HEK293T (cell line): ENCODE measurements around the gene DENND6A.

Source experiments
- CTCF ChIA-PET: fragments of 350-600 bp; formaldehyde crosslinking; extraction: SDS; loops from one replicate; lab custom pipeline; 2021; ENCODE audit warnings: antibody characterized with exemption, inconsistent platforms; lab: Yijun Ruan, JAX
- POLR2A ChIA-PET: fragments of 350-600 bp; formaldehyde crosslinking; extraction: SDS; loops from one replicate; lab custom pipeline; 2020; ENCODE audit warnings: antibody characterized with exemption, inconsistent platforms; lab: Yijun Ruan, JAX
- DNase-seq: peaks from one replicate; pipeline ENCODE4 v3.0.0; 2012; ENCODE audit warnings: mixed read lengths; ENCODE audit errors: extremely low spot score
- ARNT ChIP-seq: fragments of 450-650 bp; IDR thresholded peaks from 2 replicates; pipeline ENCODE4 v1.6.1; 2017; ENCODE audit warnings: mild to moderate bottlenecking
- BHLHE40 ChIP-seq: fragments of 450-650 bp; IDR thresholded peaks from 2 replicates; pipeline ENCODE4 v1.6.1; 2016; ENCODE audit warnings: mild to moderate bottlenecking, moderate library complexity, borderline replicate concordance
- CTBP1 ChIP-seq: fragments of 450-650 bp; IDR thresholded peaks from 2 replicates; pipeline ENCODE4 v1.6.1; 2016; ENCODE audit warnings: borderline replicate concordance
- ELF4 ChIP-seq: fragments of 450-650 bp; IDR thresholded peaks from 2 replicates; pipeline ENCODE4 v1.6.1; 2017; ENCODE audit warnings: antibody characterized with exemption
- FOXA1 ChIP-seq: fragments of 450-650 bp; IDR thresholded peaks from 2 replicates; pipeline ENCODE4 v1.6.1; 2016; ENCODE audit warnings: mild to moderate bottlenecking
- FOXK2 ChIP-seq: fragments of 450-650 bp; IDR thresholded peaks from 2 replicates; pipeline ENCODE4 v1.6.1; 2016; ENCODE audit warnings: mild to moderate bottlenecking
- FOXM1 ChIP-seq: fragments of 450-650 bp; IDR thresholded peaks from 2 replicates; pipeline ENCODE4 v1.6.1; 2017; ENCODE audit warnings: mild to moderate bottlenecking, borderline replicate concordance
- HDGF ChIP-seq: fragments of 450-650 bp; IDR thresholded peaks from 2 replicates; pipeline ENCODE4 v1.6.1; 2017; ENCODE audit warnings: antibody characterized with exemption, borderline replicate concordance
- L3MBTL2 ChIP-seq: fragments of 450-650 bp; conservative IDR thresholded peaks from 2 replicates; pipeline ENCODE4 v1.6.1; 2016; ENCODE audit warnings: mild to moderate bottlenecking
- LEF1 ChIP-seq: fragments of 450-650 bp; IDR thresholded peaks from 2 replicates; pipeline ENCODE4 v1.6.1; 2017; ENCODE audit warnings: mild to moderate bottlenecking, borderline replicate concordance
- NFRKB ChIP-seq: fragments of 450-650 bp; IDR thresholded peaks from 2 replicates; pipeline ENCODE4 v1.6.1; 2016; ENCODE audit warnings: mild to moderate bottlenecking, moderate library complexity
- PKNOX1 ChIP-seq: fragments of 450-650 bp; IDR thresholded peaks from 2 replicates; pipeline ENCODE4 v1.6.1; 2016
- SP1 ChIP-seq: fragments of 450-650 bp; IDR thresholded peaks from 2 replicates; pipeline ENCODE4 v1.6.1; 2017
- SUZ12 ChIP-seq: fragments of 450-650 bp; IDR thresholded peaks from 2 replicates; pipeline ENCODE4 v1.6.1; 2016; ENCODE audit warnings: mild to moderate bottlenecking
- TARDBP ChIP-seq: fragments of 450-650 bp; IDR thresholded peaks from 2 replicates; pipeline ENCODE4 v1.6.1; 2016
- ZNF384 ChIP-seq: fragments of 450-650 bp; IDR thresholded peaks from 2 replicates; pipeline ENCODE4 v1.6.1; 2016

The DENND6A gene

GRCh38 chr3:57683286-57683685 lies 9.6 kb downstream of the DENND6A start:
- no peak for DNase-seq
- ChIA-PET CTCF (no interaction called here), POLR2A (interaction anchor here (2.3 kb wide), 1 partner anchor 9 kb away, joined by 5 read pairs; no protein-coding TSS in a partner anchor)
- TF ChIP-seq FOXK2 = no peak

- ChIA-PET CTCF (no interaction called here), POLR2A (interaction anchor here (2.3 kb wide), 1 partner anchor 10 kb away, joined by 5 read pairs; no protein-coding TSS in a partner anchor)
- TF ChIP-seq PKNOX1 (no peak), HDGF (no peak), CTBP1 (no peak)
- DNase-seq = no peak
Measured at GRCh38 chr3:57682284-57682683, 10.6 kb downstream of the DENND6A start.

- no peak for DNase-seq
- TF ChIP-seq FOXM1 (no peak), PKNOX1 (no peak), FOXK2 (no peak), FOXA1 (no peak), ARNT (no peak), ELF4 (no peak), ZNF384 (no peak), L3MBTL2 (no peak), NFRKB (no peak), HDGF (no peak), SP1 (no peak)
- ChIA-PET POLR2A (no interaction called here), CTCF (no interaction called here)
Measured at GRCh38 chr3:57681691-57682090, 11.2 kb downstream of the DENND6A start.

- DNase-seq = no peak
- POLR2A ChIA-PET = interaction anchor here (0.9 kb wide), 1 partner anchor 13 kb away, joined by 3 read pairs; the partner anchor contains the start of gene DENND6A
- TF ChIP-seq FOXM1 (no peak), HDGF (no peak), ZNF384 (no peak), FOXA1 (no peak), SP1 (no peak), ARNT (no peak), NFRKB (no peak)
- CTCF ChIA-PET = interaction anchor here (0.5 kb wide), 1 partner anchor 8 kb away, joined by 5 read pairs; no protein-coding TSS in a partner anchor
Measured at GRCh38 chr3:57680046-57680445, 12.8 kb downstream of the DENND6A start.

GRCh38 chr3:57675530-57675929 lies 17.3 kb downstream of the DENND6A start:
- TF ChIP-seq SUZ12 = no peak
- TF ChIP-seq FOXA1 = no peak
- no peak for TF ChIP-seq FOXM1
- no peak for TF ChIP-seq HDGF
- TF ChIP-seq FOXK2 = no peak
- TF ChIP-seq TARDBP = no peak
- no peak for TF ChIP-seq SP1
- TF ChIP-seq NFRKB = no peak
- TF ChIP-seq ZNF384 = no peak
- TF ChIP-seq BHLHE40 = no peak
- TF ChIP-seq PKNOX1 = no peak
- TF ChIP-seq CTBP1 = no peak
- no peak for TF ChIP-seq LEF1
- TF ChIP-seq ARNT = no peak
- TF ChIP-seq ELF4 = no peak
- no peak for DNase-seq
- ChIA-PET CTCF (no interaction called here), POLR2A (no interaction called here)

GRCh38 chr3:57673156-57673555 lies 19.7 kb downstream of the DENND6A start:
- no peak for TF ChIP-seq FOXA1
- TF ChIP-seq ARNT = no peak
- TF ChIP-seq ZNF384 = no peak
- no peak for TF ChIP-seq HDGF
- TF ChIP-seq ELF4 = no peak
- TF ChIP-seq TARDBP = no peak
- TF ChIP-seq SUZ12 = no peak
- TF ChIP-seq FOXK2 = no peak
- TF ChIP-seq LEF1 = no peak
- TF ChIP-seq BHLHE40 = no peak
- no peak for TF ChIP-seq SP1
- TF ChIP-seq L3MBTL2 = no peak
- ChIA-PET CTCF (no interaction called here), POLR2A (no interaction called here)
- no peak for DNase-seq

- TF ChIP-seq ZNF384 = no peak
- TF ChIP-seq FOXK2 = no peak
- no peak for TF ChIP-seq L3MBTL2
- TF ChIP-seq SUZ12 = no peak
- no peak for TF ChIP-seq CTBP1
- no peak for TF ChIP-seq PKNOX1
- no peak for TF ChIP-seq BHLHE40
- no peak for TF ChIP-seq TARDBP
- POLR2A ChIA-PET = no interaction called here
- no peak for DNase-seq
Measured at GRCh38 chr3:57670543-57670942, 22.3 kb downstream of the DENND6A start.

More at GRCh38 chr3:57670543-57670942, 22.3 kb downstream of the DENND6A start:
- CTCF ChIA-PET = no interaction called here
